ENCODE data around the gene LOX. TPM values are rescaled to one million over a fixed set of nuclear protein-coding genes. Genes with fewer than 3 reads are reported as not detected.

LOX gene
- total RNA-seq, 1 experiment from 2014 or later: 0.79 TPM

GRCh38 chr5:122105909-122106308 is 27.9 kb upstream of the LOX start:
- no peaks in the 10 kb centered on the region for H3K79me1 ChIP-seq (ENCODE audit: insufficient read depth, low read depth, low read length, poor library complexity, severe bottlenecking)
- no peaks in the 10 kb centered on the region for H3K9me3 Mint-ChIP-seq
- no peak overlapping the region for H2AFZ ChIP-seq (ENCODE audit: low read length)
- no peak overlapping the region for H3K18ac ChIP-seq (ENCODE audit: insufficient read length, low read depth, low read length)
- no peaks in the 10 kb centered on the region for H3K36me3 Mint-ChIP-seq (ENCODE audit: insufficient read depth in 1 of 3, low read depth in 3 of 3)
- no peak overlapping the region for H3K27ac Mint-ChIP-seq
- no peaks in the 10 kb centered on the region for H4K20me1 ChIP-seq (ENCODE audit: control insufficient read depth, insufficient read depth, insufficient read length)
- no peak overlapping the region for H3K14ac ChIP-seq (ENCODE audit: insufficient read depth, low read length)
- no peaks in the 10 kb centered on the region for H3K23me2 ChIP-seq (ENCODE audit: insufficient read length, low read depth, low read length, poor library complexity, severe bottlenecking)
- no CpG with 5 or more reads among the region's 2 CpGs for WGBS (ENCODE audit: extremely low coverage, insufficient read length, low lambda C conversion rate)
- H4K91ac ChIP-seq (ENCODE audit: insufficient read length, low read depth, low read length): no peak overlapping the region
- H2BK15ac ChIP-seq (ENCODE audit: low read depth, low read length): no peak overlapping the region
- no peak overlapping the region for H3K4me3 Mint-ChIP-seq
- no peaks in the 10 kb centered on the region for H3K27me3 ChIP-seq (ENCODE audit: insufficient read depth, low read length)
- no peak overlapping the region for H2BK12ac ChIP-seq (ENCODE audit: insufficient read length, low read depth, low read length)
- H3K9me3 ChIP-seq (ENCODE audit: control insufficient read depth, low read depth, low read length): no peaks in the 10 kb centered on the region
- H3K23ac ChIP-seq (ENCODE audit: insufficient read length, low read depth, low read length): no peak overlapping the region
- no peaks in the 10 kb centered on the region for H3K27me3 Mint-ChIP-seq (ENCODE audit: low read depth)
- H4K5ac ChIP-seq (ENCODE audit: insufficient read length, low read depth, low read length): no peak overlapping the region
- no peak overlapping the region for H2BK120ac ChIP-seq (ENCODE audit: low read depth, low read length, poor library complexity, severe bottlenecking)
- no peaks in the 10 kb centered on the region for H3K79me2 ChIP-seq (ENCODE audit: insufficient read depth, low read length)
- no peak overlapping the region for H3T11ph ChIP-seq (ENCODE audit: low read length)
- no peak overlapping the region for H3K4ac ChIP-seq (ENCODE audit: low read depth, low read length)
- H4K8ac ChIP-seq (replicated peaks; ENCODE audit: insufficient read length, low read depth, low read length): no peak overlapping the region
- no peak overlapping the region for H3K9ac ChIP-seq (ENCODE audit: extremely low read depth, insufficient read length, low read length)
- H2BK20ac ChIP-seq (ENCODE audit: low read depth, low read length, poor library complexity, severe bottlenecking): no peak overlapping the region
- no peak for TF ChIP-seq CTCF (conservative IDR thresholded peaks at IDR 0.05)
- H2AK5ac ChIP-seq (ENCODE audit: insufficient read length, low read length): no peak overlapping the region
- no peak overlapping the region for H3K56ac ChIP-seq (ENCODE audit: insufficient read length, low read depth, low read length)
- no peak for DNase-seq
- H3K4me1 Mint-ChIP-seq: peaks cover 4 to 6% of the 10 kb centered on the region in 2 experiments
- no peaks in the 10 kb centered on the region for H3K4me1 ChIP-seq (ENCODE audit: insufficient read depth, low read length)
- H2BK5ac ChIP-seq (ENCODE audit: insufficient read length, low read length): no peak overlapping the region
- H3K27ac ChIP-seq (ENCODE audit: insufficient read length, low read depth, low read length): no peak overlapping the region
- no peak overlapping the region for H3K4me2 ChIP-seq (ENCODE audit: insufficient read depth, insufficient read length, low read length)
